Endothelial cell of umbilical vein (primary cell): ENCODE data around the gene SH3BP2. TPM values are rescaled to one million over a fixed set of nuclear protein-coding genes. Genes with fewer than 3 reads are reported as not detected.

Source experiments
- BruUV-seq: library from RNA; stranded (reverse); fragments of 400-500 nt; replicated peaks from 2 replicates; lab custom pipeline; 2021; lab: Mats Ljungman, UMichigan
- CTCF ChIA-PET: fragments of 300-600, 350-600 bp; sonication (Branson Sonifier 250); formaldehyde crosslinking; loops from one replicate; lab custom pipeline; 2021; ENCODE audit warnings: antibody characterized with exemption, inconsistent platforms; lab: Charles Lee
- POLR2A ChIA-PET: fragments of 300-600, 350-600 bp; sonication (Branson Sonifier 250); formaldehyde crosslinking; loops from one replicate; lab custom pipeline; 2021; ENCODE audit warnings: antibody characterized with exemption, inconsistent platforms; lab: Charles Lee
- DNase-seq: peaks from one replicate; pipeline ENCODE4 v3.0.0-alpha.2; 2011; ENCODE audit warnings: low read depth, low spot score
- FAIRE-seq: peaks from 2 replicates; lab custom pipeline; 2011; peaks lifted over from hg19 to GRCh38; lab: Jason Lieb, UNC
- H2AFZ ChIP-seq: 2 replicates; pipeline ENCODE4 v1.6.0; 2012; ENCODE audit warnings: low read depth, low read length, control low read depth, inconsistent platforms
- H3K27ac ChIP-seq: 2 replicates; pipeline ENCODE4 v1.5.1; 2011; ENCODE audit warnings: low read depth, mild to moderate bottlenecking, control low read depth, low read length, moderate library complexity; ENCODE audit not compliant: insufficient read depth
- H3K27me3 ChIP-seq, 2 experiments: 2 replicates each; pipeline versions ENCODE4 v1.6.0 to v1.6.1; 2011; ENCODE audit warnings: low read length in 2 of 2, mixed read lengths in 1 of 2; ENCODE audit not compliant: control insufficient read depth in 2 of 2, insufficient read depth in 2 of 2
- H3K36me3 ChIP-seq, 2 experiments: 2 replicates in 1 of 2; 3 replicates in 1 of 2; pipeline ENCODE4 v1.5.1; 2011; ENCODE audit warnings: low read length in 2 of 2, mild to moderate bottlenecking in 1 of 2, moderate library complexity in 1 of 2; ENCODE audit not compliant: control insufficient read depth in 2 of 2, insufficient read depth in 2 of 2; ENCODE audit errors: extremely low read depth in 1 of 2
- H3K4me1 ChIP-seq: 3 replicates; pipeline ENCODE4 v1.5.1; 2011; ENCODE audit warnings: mild to moderate bottlenecking, low read length; ENCODE audit not compliant: control insufficient read depth, insufficient read depth; ENCODE audit errors: extremely low read depth
- H3K4me2 ChIP-seq: 2 replicates; pipeline ENCODE4 v1.6.1; 2011; ENCODE audit warnings: low read length, control low read depth, mixed read lengths; ENCODE audit not compliant: insufficient read depth
- H3K4me3 ChIP-seq, 3 experiments: fragments of 200-600 bp in 1 of 3; sonication (generic), shearing (Covaris generic) in 1 of 3; replicated peaks in 1 of 3; 2 replicates each; pipeline ENCODE4 v1.5.1; 2011 to 2016; ENCODE audit warnings: control low read depth in 3 of 3, low read length in 3 of 3, mild to moderate bottlenecking in 2 of 3, inconsistent platforms in 1 of 3, low read depth in 1 of 3, moderate library complexity in 1 of 3; ENCODE audit not compliant: insufficient read depth in 1 of 3
- H3K79me2 ChIP-seq: 2 replicates; pipeline ENCODE4 v1.6.0; 2012; ENCODE audit warnings: low read length, inconsistent platforms; ENCODE audit not compliant: control insufficient read depth, insufficient read depth
- H3K9ac ChIP-seq: replicated peaks from 2 replicates; pipeline ENCODE3; 2011; ENCODE audit warnings: low read length, control low read depth; ENCODE audit not compliant: insufficient read depth; ENCODE audit errors: extremely low read depth
- H3K9me1 ChIP-seq: replicated peaks from 3 replicates; pipeline ENCODE4 v1.6.0; 2011; ENCODE audit warnings: mild to moderate bottlenecking, low read length; ENCODE audit not compliant: control insufficient read depth, insufficient read depth; ENCODE audit errors: extremely low read depth
- H3K9me3 ChIP-seq: replicated peaks from 2 replicates; pipeline ENCODE4 v1.5.1; 2012; ENCODE audit warnings: low read length, inconsistent platforms; ENCODE audit not compliant: control insufficient read depth, insufficient read depth
- H4K20me1 ChIP-seq: replicated peaks from 2 replicates; pipeline ENCODE3; 2011; ENCODE audit warnings: mild to moderate bottlenecking, low read length; ENCODE audit not compliant: control insufficient read depth, insufficient read depth; ENCODE audit errors: extremely low read depth
- EZH2 ChIP-seq: IDR thresholded peaks from 2 replicates; pipeline ENCODE4 v1.6.1; 2012; ENCODE audit warnings: borderline replicate concordance, low read depth, mild to moderate bottlenecking, moderate library complexity, low read length, inconsistent platforms; ENCODE audit not compliant: severe bottlenecking
- FOS ChIP-seq: IDR thresholded peaks from 2 replicates; pipeline ENCODE4 v1.6.1; 2011; ENCODE audit warnings: mild to moderate bottlenecking, low read length, moderate library complexity, borderline replicate concordance; ENCODE audit not compliant: insufficient read depth
- GATA2 ChIP-seq: IDR thresholded peaks from 2 replicates; pipeline ENCODE4 v1.7.0; 2011; ENCODE audit warnings: low read depth, mild to moderate bottlenecking, moderate library complexity, mixed read lengths, low read length; ENCODE audit not compliant: insufficient read length, insufficient read depth
- JUN ChIP-seq: IDR thresholded peaks from 2 replicates; pipeline ENCODE4 v1.6.1; 2011; ENCODE audit warnings: borderline replicate concordance, low read depth; ENCODE audit not compliant: insufficient read length, insufficient read depth
- MAX ChIP-seq: IDR thresholded peaks from 2 replicates; pipeline ENCODE4 v1.6.1; 2011; ENCODE audit not compliant: insufficient read depth, insufficient read length
- MYC ChIP-seq: IDR thresholded peaks from one replicate; pipeline ENCODE4 v1.6.1; 2011; ENCODE audit warnings: mild to moderate bottlenecking, low read depth, low read length
- POLR2A ChIP-seq: IDR thresholded peaks from 2 replicates; pipeline ENCODE4 v1.6.1; 2012; ENCODE audit warnings: low read depth, mild to moderate bottlenecking, control low read depth, low read length
- POLR2AphosphoS5 ChIP-seq: IDR thresholded peaks from 2 replicates; pipeline ENCODE4 v1.6.1; 2012; ENCODE audit warnings: low read depth, mild to moderate bottlenecking, control low read depth, low read length, moderate library complexity; ENCODE audit not compliant: insufficient read depth
- dilution Hi-C: fragments of 300-500 bp; cut with MboI; formaldehyde crosslinking; loops from one replicate; pipeline ENCODE4 v1.15.0; 2019; ENCODE audit warnings: low sequenced_read_pairs; ENCODE audit not compliant: extremely low pct_ligation_motif_present
- intact Hi-C: fragments of 100-400 bp; cut with micrococcal nuclease; formaldehyde crosslinking; loops from one replicate; pipeline ENCODE4 v1.10.0; 2022
- polyA plus RNA-seq, 4 experiments: library from polyadenylated mRNA; depleted of rRNA in 3 of 4; stranded (reverse) in 3 of 4; unstranded in 1 of 4; fragments of >200 nt; gene quantifications; 2 replicates each; pipeline versions ENCODE4 v1.2.1 to v1.2.3, GENCODE V29; 2011 to 2012; ENCODE audit warnings: missing spikeins in 1 of 4
- total RNA-seq: library from RNA; stranded (reverse); gene quantifications from 2 replicates; pipeline ENCODE4 v1.2.3, GENCODE V29; 2021
- TF ChIP-seq, protein P1 (sequence below), 2 donors: IDR thresholded peaks; 1 replicate in 1 of 2; 2 replicates in 1 of 2; pipeline ENCODE4 v1.5.1; 2011; ENCODE audit warnings: low read length in 2 of 2, mild to moderate bottlenecking in 2 of 2, moderate library complexity in 2 of 2, control low read depth in 1 of 2, inconsistent platforms in 1 of 2, low read depth in 1 of 2; ENCODE audit not compliant: insufficient read depth in 1 of 2; ENCODE audit errors: extremely low read depth in 1 of 2

The SH3BP2 gene
- total and polyA plus RNA-seq, 2 donors (not counting 3 experiments of a cell fraction or from before 2014, with no cell fraction given), result 69.2 to 73.9 TPM

- no peaks in the 10 kb centered on the region for H3K9me3 ChIP-seq
- no peak overlapping the region for H2AFZ ChIP-seq
- FAIRE-seq (no peak), DNase-seq (no peak)
- H3K4me3 ChIP-seq, result no peak overlapping the region
- no peaks in the 10 kb centered on the region for H3K4me1 ChIP-seq
- peaks cover 3 to 8% of the 10 kb centered on the region in 2 experiments for H3K27me3 ChIP-seq
- intact Hi-C loops, result no loop called here
- no peaks in the 10 kb centered on the region for H3K79me2 ChIP-seq
- no TSS peak for BruUV-seq
- TF ChIP-seq POLR2AphosphoS5, result no peak
- TF ChIP-seq POLR2A, result no peak
- no peak for TF ChIP-seq MYC
- TF ChIP-seq MAX, result no peak
- H4K20me1 ChIP-seq, result no peaks in the 10 kb centered on the region
- CTCF ChIA-PET, result no interaction called here
- H3K36me3 ChIP-seq, result no peaks in the 10 kb centered on the region
- no peak overlapping the region for H3K4me2 ChIP-seq
- no peak overlapping the region for H3K27ac ChIP-seq
- dilution Hi-C loops, result no loop called here
- H3K9me1 ChIP-seq, result no peaks in the 10 kb centered on the region
- POLR2A ChIA-PET, result no interaction called here
- H3K9ac ChIP-seq, result no peak overlapping the region
Measured at GRCh38 chr4:2788101-2788500, 4.8 kb upstream of the SH3BP2 start.

DNA sequence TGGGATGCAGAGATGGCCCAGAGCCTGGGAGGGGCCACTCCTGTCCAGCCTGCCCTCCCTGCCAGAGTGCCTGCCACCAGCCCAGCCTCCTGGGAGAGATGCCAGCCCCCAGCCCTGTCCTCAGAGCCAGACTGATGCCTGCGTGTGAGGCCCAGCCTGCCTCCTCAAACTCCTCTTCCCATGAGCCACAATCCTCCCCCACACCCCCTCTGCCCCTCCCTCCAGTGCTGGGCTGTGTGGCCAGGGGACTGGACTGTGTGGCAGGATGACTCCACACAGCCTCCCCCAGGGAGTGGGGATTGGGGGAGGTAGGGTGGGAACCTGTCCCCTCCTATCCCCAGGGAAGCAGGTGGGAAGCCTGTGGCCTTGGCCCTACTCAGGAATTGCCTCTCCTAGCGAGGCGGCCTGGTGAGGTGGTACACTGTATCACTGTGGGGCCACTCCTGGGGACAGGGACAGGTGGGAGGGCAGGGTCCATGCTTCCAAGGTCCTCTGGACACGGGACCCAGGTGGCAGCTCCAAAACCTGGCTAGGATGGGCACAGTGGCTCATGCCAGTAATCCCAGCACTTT is 4.3 kb upstream of the SH3BP2 start:
- no peak overlapping the region for H3K4me2 ChIP-seq
- no peak overlapping the region for H3K9ac ChIP-seq
- no peaks in the 10 kb centered on the region for H3K9me1 ChIP-seq
- no peak overlapping the region for H3K4me3 ChIP-seq
- no peaks in the 10 kb centered on the region for H3K36me3 ChIP-seq
- H3K27ac ChIP-seq, result no peak overlapping the region
- H2AFZ ChIP-seq, result no peak overlapping the region
- peaks cover under 1% of the 10 kb centered on the region for H3K4me1 ChIP-seq
- H3K27me3 ChIP-seq, result peaks cover 3 to 8% of the 10 kb centered on the region in 2 experiments
- FAIRE-seq (no peak), DNase-seq (no peak)
- ChIA-PET POLR2A (no interaction called here), CTCF (no interaction called here)
- no peaks in the 10 kb centered on the region for H4K20me1 ChIP-seq
- H3K79me2 ChIP-seq, result no peaks in the 10 kb centered on the region
- no TSS peak for BruUV-seq
- H3K9me3 ChIP-seq, result no peaks in the 10 kb centered on the region
- no peak for TF ChIP-seq FOS
- TF ChIP-seq, protein P1, sequence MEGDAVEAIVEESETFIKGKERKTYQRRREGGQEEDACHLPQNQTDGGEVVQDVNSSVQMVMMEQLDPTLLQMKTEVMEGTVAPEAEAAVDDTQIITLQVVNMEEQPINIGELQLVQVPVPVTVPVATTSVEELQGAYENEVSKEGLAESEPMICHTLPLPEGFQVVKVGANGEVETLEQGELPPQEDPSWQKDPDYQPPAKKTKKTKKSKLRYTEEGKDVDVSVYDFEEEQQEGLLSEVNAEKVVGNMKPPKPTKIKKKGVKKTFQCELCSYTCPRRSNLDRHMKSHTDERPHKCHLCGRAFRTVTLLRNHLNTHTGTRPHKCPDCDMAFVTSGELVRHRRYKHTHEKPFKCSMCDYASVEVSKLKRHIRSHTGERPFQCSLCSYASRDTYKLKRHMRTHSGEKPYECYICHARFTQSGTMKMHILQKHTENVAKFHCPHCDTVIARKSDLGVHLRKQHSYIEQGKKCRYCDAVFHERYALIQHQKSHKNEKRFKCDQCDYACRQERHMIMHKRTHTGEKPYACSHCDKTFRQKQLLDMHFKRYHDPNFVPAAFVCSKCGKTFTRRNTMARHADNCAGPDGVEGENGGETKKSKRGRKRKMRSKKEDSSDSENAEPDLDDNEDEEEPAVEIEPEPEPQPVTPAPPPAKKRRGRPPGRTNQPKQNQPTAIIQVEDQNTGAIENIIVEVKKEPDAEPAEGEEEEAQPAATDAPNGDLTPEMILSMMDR (IDR thresholded peaks at IDR 0.05; ENCODE audit: extremely low read depth in 1 of 2, insufficient read depth in 1 of 2, low read depth in 1 of 2, low read length in 2 of 2), result no peak
- no peak for TF ChIP-seq POLR2AphosphoS5
- TF ChIP-seq POLR2A, result no peak
- TF ChIP-seq GATA2, result no peak
- TF ChIP-seq MAX, result no peak
- no peak for TF ChIP-seq MYC
- no peak for TF ChIP-seq JUN
- TF ChIP-seq EZH2, result no peak
- intact Hi-C loops, result no loop called here
- dilution Hi-C loops, result no loop called here
